NCI-H1930 (cell line): ENCODE measurements around the gene MPP3.
"Not testable (repeated sequence)": the region's sequence is repeated elsewhere in the genome, so short reads cannot be mapped to it uniquely, and the experiment has no call there.

Source experiments
- DNase-seq, 2 experiments: peaks; one replicate each; lab custom pipeline; 2025; lab: John Stamatoyannopoulos, UW

Gene MPP3

GRCh38 chr17:43808076-43808475 is 24.9 kb downstream of the MPP3 start:
- no peak for DNase-seq

GRCh38 chr17:43805117-43805516 is 27.8 kb downstream of the MPP3 start:
- DNase-seq = no peak

DNA sequence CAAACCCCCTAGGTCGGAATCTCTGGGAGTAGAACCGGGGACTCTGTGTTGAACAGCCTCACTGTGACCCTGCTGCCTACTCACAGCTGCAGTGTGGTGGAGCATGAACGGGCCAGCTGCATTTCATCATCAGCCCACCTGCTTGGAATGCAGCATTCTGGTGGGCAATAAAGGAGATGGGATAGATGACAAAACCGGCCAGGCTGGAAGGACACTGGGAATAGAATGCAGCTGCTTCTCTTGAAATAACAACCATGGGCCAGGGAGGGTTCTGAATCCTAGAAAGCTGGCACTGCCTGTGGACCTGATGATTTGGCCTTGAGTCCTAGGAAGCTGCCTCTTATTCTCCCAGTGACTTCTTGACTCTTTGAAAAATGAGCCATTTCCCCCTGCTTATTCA is 29.2 kb downstream of the MPP3 start:
- DNase-seq = no peak

DNA sequence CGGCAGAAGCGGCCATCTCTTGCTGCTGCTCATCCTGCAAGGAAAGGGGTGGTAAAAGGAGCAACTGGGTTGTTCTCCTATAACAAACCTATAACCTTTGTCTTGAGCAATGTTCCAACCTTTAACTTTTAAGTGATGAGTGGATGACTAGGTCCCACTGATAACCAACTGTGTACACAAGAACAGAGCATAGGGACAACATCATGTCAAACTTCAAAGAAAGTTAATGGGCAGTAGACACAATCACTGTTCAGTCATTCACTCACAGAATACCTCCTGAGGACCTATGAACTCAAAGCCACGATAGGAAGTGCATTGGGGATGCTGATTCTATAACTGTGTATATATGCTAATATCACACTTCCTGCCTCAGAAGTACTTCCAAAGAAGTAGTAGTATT is 31.1 kb downstream of the MPP3 start:
- no peak for DNase-seq

DNA sequence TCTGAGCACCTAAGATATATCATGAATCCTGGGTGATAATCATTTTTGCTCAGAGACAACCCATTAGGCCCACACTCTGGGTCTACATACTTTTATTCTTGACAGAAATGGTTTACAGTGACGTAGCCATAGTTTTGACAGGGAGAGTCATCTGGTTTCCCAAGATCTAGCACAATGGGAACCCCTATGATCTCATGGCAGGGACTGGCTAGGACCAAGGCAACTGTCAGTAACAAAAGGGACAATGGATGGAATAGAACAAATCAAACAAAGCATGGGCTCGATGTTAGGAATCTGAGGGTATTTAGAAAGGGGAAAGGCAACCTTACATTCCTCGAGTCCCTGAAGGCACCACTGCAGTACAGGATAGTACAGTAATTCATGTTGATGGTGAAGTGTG is 32.2 kb downstream of the MPP3 start:
- DNase-seq = no peak

GRCh38 chr17:43799047-43799446 is 33.9 kb downstream of the MPP3 start:
- DNase-seq = no peak

GRCh38 chr17:43798024-43798423 is 34.9 kb downstream of the MPP3 start:
- DNase-seq = not testable (repeated sequence)

GRCh38 chr17:43792668-43793067 is 40.3 kb downstream of the MPP3 start:
- DNase-seq = not testable (repeated sequence)

GRCh38 chr17:43791589-43791988 is 41.4 kb downstream of the MPP3 start:
- DNase-seq = no peak

DNA sequence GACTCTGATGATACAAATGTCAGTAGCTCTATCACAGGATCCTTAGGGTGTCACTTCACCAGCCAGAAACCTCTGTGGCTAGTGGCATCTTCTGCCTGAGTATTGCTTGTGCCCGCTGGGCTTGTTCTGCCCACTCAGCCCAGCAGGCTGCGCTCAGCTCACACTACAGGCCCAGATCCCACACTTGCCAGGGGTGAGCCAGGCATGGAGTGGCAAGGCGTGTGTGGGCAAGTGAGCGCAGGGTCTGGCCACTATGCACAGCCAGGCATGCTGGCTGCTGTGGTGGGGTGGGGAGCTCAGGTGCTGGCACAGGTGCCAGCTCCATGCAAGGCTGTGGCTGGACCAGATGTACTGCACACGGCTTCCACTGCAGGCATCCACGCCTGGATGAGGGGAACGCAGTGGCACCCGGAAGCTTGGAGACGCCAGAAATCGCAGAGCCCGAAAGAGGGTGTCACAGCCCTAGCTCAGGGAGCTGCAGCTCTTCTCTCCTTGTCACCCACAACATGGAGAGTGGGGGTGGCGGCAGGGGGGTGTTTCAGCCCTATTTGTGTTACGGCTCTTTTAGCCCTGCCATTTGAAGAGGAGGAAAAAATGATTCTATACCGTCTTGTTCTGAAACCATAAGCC is 42.5 kb downstream of the MPP3 start:
- no peak for DNase-seq

- DNase-seq = no peak
These were observed 43.5 kb downstream of the MPP3 start for GRCh38 chr17:43789482-43789881.

- DNase-seq = no peak
These were observed 44.4 kb downstream of the MPP3 start for GRCh38 chr17:43788540-43788939.

- DNase-seq = no peak
These were observed 45.2 kb downstream of the MPP3 start for GRCh38 chr17:43787728-43788127.

DNA sequence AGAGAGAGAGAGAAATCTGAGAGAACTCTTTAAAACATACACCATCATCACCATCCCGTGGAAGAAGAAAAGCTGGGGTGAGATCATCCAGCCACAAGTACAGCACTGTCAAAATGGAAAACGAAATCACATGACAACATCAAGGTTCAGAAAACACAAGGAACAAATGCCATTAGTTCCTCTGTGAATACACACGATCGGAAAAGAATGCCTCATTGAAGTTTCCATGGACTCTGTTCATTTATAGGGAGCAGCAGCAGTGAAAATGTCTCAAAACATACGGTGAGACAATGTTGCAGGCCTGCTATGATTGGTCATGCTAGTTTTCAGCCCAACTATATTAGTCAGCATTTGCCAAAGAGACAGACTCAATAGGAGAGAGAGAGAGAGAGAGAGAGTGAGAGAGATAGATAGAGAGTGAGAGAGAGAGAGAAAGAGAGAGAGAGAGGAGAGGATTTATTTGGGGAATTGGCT is 48.3 kb downstream of the MPP3 start:
- DNase-seq = no peak

DNA sequence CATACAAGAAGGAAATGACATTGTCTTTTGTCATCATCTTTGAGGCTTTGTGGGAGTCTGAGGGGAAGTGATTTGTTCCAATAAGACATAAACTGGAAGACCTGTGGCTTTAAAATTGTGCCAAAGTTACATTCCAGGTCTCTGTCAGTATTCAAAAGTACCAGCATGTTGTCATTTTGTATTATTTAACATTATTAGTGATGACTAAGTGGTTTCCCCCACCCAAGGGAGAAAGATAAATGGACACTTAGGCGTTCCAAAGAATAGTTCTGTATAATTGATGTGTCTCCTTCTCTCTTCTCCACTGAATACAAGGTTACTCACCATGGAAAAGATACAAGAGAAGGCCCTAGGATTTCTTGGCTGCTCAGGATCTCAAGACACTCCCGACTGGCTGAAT is 48.9 kb downstream of the MPP3 start:
- no peak for DNase-seq

DNA sequence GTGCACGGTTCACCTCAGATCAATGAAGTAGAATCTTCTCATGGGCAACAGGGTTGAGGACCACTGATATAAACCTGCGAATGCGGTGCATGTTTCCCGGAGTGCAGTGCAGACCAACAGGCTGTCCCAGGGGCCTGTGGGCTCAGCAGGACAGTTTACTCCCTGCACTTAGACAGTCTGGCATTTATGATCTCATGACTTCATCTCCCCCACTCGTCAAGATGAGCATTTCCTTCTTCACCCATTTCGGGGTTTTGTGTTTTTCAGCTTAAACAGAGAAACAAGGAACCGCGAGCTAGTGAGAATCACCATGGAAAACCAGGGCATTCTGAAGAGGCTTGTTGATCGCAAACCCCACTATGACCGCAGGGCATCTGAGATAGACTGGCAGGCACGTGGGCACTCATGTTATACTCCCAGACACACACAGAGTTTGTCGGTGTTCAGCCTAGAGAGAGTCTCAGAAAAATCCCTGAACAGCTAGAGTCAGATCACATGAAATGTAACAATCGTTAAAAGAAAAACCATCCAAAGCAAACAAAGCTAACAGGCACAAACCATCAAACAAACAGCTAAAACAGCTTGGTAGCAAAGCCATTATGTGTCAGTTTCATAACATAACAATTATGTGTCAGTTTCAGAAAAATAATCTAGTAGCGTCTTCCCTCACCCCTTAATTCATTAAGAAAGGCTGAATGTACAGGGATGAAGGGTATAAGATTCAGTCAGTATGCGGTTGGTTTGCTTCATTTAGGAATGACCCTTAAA is 49.8 kb downstream of the MPP3 start:
- DNase-seq = no peak

- DNase-seq = no peak
These were observed 52.8 kb downstream of the MPP3 start, which contains the start of gene CFAP97D1 for GRCh38 chr17:43780135-43780534. Gene CFAP97D1, plus strand, starts transcription at chr17:43780435. Its CDS starts 28 bp downstream, at chr17:43780463.

DNA sequence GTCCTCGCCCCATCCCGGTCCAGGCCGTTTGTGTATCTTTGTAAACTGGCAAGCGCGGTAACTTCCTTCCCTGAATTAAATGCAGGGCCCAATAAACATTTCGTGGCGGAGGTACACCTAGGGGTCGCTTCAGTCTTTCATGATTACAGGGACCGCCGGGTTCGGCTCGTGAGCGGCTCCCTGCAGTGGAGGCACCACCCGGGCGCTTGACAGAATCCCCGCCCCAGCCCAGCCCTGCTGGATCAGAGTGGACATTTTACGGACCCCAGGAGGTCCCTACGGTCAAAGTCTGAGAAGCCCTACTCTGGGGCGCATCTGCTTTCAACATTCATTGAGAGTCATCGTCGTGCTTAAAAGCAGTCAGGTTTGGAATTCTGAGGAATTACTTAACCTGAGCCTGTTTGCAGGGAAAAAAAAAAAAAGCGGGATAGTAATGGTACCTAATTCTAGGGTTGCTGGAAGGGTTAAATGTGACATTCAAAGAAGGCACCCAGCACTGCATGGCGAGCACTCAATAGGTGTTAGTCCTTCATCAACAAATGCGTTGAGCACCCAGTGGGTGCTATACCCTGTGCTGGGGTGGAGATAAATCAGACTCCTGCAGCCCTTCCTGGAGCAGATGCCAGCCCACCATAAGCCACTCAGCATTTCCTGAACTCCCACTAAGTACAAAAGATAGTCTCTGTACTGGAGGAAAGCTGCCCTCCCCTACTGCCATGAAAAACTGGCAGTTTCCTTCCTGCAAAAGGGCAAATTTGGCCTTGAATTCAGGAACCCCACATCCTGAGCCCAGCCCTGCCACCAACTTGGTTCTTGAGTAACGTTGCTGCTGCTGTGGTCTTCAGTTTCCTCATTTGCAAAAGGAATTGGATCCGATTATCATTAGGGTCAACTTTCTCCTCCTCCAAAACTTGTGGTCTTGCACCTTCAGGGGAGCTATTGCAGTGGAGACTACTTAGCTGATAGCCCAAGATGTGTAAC is 53.5 kb downstream of the MPP3 start:
- DNase-seq = no peak

DNA sequence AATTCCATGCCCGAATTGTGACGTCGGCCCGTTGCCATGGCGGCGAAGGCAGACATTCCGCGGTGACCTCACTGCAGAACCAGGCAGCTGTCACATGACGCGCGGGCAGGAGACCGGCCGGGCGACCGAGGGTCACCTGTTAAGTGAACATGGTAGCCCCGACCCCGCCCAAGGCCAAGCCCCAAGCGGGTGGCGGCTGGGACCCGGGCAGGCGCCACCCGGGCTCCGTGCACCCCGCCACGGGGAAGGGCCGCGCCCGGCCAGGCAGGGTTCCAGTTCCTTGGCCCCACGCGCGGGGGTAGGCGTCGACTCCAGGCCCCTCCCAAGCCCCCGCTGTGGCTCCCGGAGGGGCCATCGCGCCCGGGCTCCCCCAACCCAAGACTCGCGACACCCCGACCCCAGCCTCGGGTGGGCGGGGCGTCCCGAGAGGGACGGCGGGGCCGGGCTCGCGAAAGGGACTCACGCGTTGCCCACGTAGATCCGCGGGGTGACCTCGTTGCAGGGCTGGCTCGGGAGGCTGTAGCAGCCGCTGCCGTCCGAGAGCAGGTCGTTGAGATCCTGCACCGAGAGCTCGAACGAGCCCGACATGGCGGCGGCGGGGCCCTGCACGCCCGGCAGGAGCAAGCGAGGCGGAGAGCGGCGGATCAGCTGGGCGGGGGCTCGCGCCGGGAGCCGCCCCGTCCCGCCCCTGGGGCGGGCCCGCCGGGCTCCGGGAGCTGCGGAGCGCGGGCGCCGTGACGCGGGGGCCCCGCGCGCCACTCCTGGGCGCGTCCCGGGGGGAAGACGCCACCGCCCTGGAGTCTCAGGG is 54.4 kb downstream of the MPP3 start, which contains the start of gene DUSP3:
Gene DUSP3 (minus strand): TSS at position 641 of the 808 bp plus-strand sequence. CDS start 53 bp downstream, at position 588.
- peak; percentile 61 to 80 for DNase-seq

DNA sequence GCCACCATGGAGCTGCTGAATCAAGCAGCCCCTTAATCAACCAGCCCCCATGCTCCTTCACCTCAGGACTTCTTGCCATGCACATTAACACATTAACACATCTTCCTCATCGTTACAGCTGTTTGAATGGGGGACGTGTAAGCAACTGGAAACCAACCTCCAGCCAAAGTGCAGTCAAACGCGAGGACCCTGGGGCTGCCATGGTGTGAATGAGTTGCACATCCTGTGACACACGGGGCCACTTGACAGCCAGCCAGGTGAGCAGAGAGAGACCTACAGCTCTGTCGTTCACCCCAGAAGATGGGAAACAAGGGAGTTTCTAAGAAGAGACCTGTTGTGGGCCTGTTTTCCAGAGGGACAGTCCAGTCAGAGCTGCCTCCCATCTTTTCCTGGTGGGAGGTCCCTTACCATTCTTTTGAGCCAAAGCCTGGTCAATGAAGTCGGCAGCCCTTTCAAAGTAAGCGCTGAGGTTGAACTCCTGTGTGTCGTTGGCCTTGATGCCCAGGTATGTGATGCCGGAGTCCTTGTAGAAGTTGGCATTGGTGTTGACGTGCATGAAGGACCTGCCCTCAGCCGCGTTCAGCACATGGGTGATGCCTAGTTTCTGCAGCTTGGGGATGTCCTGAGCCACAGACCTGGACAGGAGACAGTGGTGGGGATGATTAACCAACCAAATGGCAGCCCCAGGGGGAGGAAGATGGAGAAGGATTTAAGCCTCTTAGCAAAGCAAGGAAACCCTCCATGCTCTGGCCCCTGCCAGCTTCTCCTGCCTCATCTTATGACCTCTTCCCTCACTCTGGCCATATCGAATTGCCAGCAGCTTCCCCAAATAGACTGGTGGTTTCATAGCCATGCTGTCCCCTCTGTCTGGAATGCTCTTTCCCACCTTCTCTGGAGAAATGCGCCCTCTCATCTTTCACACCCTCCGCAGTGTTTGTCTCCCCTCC is 58.4 kb downstream of the MPP3 start:
- no peak for DNase-seq
